ENCODE measurements around the gene CACNA1E.
A peak's percentile ranks its signal among the peaks of the same experiment; 100 is the strongest.
"Not testable (repeated sequence)": the region's sequence is repeated elsewhere in the genome, so short reads cannot be mapped to it uniquely, and the experiment has no call there.

CACNA1E gene

GRCh38 chr1:181518152-181518551 lies 34.8 kb downstream of the CACNA1E start:
- no peak for TF ChIP-seq CTCF (IDR thresholded peaks at IDR 0.05)
- Mint-ChIP-seq H3K4me3 (no peak overlapping the region), H3K9me3 (no peaks in the 10 kb centered on the region), H3K27me3 (ENCODE audit: low read depth, poor library complexity) (peaks cover 15% of the 10 kb centered on the region), H3K27ac (no peak overlapping the region), H3K36me3 (ENCODE audit: low read depth) (no peaks in the 10 kb centered on the region), H3K4me1 (peaks cover 13% of the 10 kb centered on the region)
- DNase-seq = no peak

- Mint-ChIP-seq H3K4me3 (no peak overlapping the region), H3K36me3 (ENCODE audit: low read depth) (no peaks in the 10 kb centered on the region), H3K9me3 (peaks cover 6% of the 10 kb centered on the region), H3K27ac (no peak overlapping the region), H3K4me1 (peaks cover 21% of the 10 kb centered on the region), H3K27me3 (ENCODE audit: low read depth, poor library complexity) (peaks cover 8% of the 10 kb centered on the region)
- no peak for DNase-seq
- TF ChIP-seq CTCF (IDR thresholded peaks at IDR 0.05) = no peak
Observed at GRCh38 chr1:181522864-181523263, 39.5 kb downstream of the CACNA1E start.

- no peak for TF ChIP-seq CTCF (IDR thresholded peaks at IDR 0.05)
- DNase-seq = no peak
- peaks cover 12% of the 10 kb centered on the region for H3K36me3 Mint-ChIP-seq (ENCODE audit: low read depth)
- peaks cover 22% of the 10 kb centered on the region for H3K9me3 Mint-ChIP-seq
- peaks cover 10% of the 10 kb centered on the region for H3K27me3 Mint-ChIP-seq (ENCODE audit: low read depth, poor library complexity)
- H3K27ac Mint-ChIP-seq = peak overlapping the region; percentile 86
- peaks cover 21% of the 10 kb centered on the region for H3K4me1 Mint-ChIP-seq
- H3K4me3 Mint-ChIP-seq = no peak overlapping the region
Observed at GRCh38 chr1:181525104-181525721, 41.9 kb downstream of the CACNA1E start.

GRCh38 chr1:181528241-181528640 lies 44.9 kb downstream of the CACNA1E start:
- not testable (repeated sequence) for H3K4me3 Mint-ChIP-seq; H3K27ac Mint-ChIP-seq; H3K27me3 Mint-ChIP-seq (ENCODE audit: low read depth, poor library complexity); H3K4me1 Mint-ChIP-seq; DNase-seq
- Mint-ChIP-seq H3K36me3 (ENCODE audit: low read depth) (peaks cover 13% of the 10 kb centered on the region), H3K9me3 (peaks cover 23% of the 10 kb centered on the region)

GRCh38 chr1:181531441-181531840 lies 48.1 kb downstream of the CACNA1E start:
- Mint-ChIP-seq H3K27ac (no peak overlapping the region), H3K27me3 (ENCODE audit: low read depth, poor library complexity) (peaks cover 10% of the 10 kb centered on the region), H3K4me1 (no peaks in the 10 kb centered on the region), H3K9me3 (peaks cover 23% of the 10 kb centered on the region), H3K36me3 (ENCODE audit: low read depth) (peaks cover 13% of the 10 kb centered on the region), H3K4me3 (no peak overlapping the region)
- no peak for TF ChIP-seq CTCF (IDR thresholded peaks at IDR 0.05)
- DNase-seq = no peak

- Mint-ChIP-seq H3K4me1 (no peaks in the 10 kb centered on the region), H3K27me3 (ENCODE audit: low read depth, poor library complexity) (peaks cover 10% of the 10 kb centered on the region), H3K36me3 (ENCODE audit: low read depth) (peaks cover 13% of the 10 kb centered on the region), H3K27ac (no peak overlapping the region), H3K9me3 (peaks cover 23% of the 10 kb centered on the region), H3K4me3 (no peak overlapping the region)
- TF ChIP-seq CTCF (IDR thresholded peaks at IDR 0.05) = no peak
- DNase-seq = no peak
Observed at GRCh38 chr1:181531951-181532600, 48.8 kb downstream of the CACNA1E start.

All from nephron progenitor cell (in vitro differentiated cells).